ENCODE measurements around the gene FAM171A1. TPM values are rescaled to one million over a fixed set of nuclear protein-coding genes. Genes with fewer than 3 reads are reported as not detected.

The FAM171A1 gene
- total RNA-seq, 2 experiments from 2014 or later: 4.2 to 5.1 TPM

DNA sequence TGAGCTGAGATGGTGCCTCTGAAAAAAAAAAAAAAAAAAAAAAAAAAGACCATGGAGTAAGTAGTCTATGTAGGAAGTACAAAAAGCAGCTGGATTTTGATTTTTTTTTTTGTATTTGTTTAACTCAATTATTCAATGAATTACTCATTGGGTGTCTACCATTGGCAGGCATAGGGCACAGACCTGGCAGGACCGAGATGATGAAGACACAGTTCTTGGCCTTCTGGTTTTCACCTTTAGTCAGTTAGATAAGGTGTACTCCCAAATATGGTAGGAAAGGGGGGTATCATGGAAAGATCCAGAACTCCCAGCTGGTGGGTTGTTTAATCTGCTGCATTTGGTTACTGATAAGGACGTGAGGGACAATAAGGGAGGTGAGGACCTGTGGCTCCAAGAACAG lies 105.5 kb downstream of the FAM171A1 start:
- H3K27ac Mint-ChIP-seq: no peak overlapping the region
- H3K27me3 Mint-ChIP-seq: no peaks in the 10 kb centered on the region
- ChIA-PET POLR2A (no interaction called here), CTCF (interaction anchor here (1.5 kb wide), 1 partner anchor 42 kb away, joined by 3 read pairs; no protein-coding TSS in a partner anchor)
- TF ChIP-seq, protein P1, sequence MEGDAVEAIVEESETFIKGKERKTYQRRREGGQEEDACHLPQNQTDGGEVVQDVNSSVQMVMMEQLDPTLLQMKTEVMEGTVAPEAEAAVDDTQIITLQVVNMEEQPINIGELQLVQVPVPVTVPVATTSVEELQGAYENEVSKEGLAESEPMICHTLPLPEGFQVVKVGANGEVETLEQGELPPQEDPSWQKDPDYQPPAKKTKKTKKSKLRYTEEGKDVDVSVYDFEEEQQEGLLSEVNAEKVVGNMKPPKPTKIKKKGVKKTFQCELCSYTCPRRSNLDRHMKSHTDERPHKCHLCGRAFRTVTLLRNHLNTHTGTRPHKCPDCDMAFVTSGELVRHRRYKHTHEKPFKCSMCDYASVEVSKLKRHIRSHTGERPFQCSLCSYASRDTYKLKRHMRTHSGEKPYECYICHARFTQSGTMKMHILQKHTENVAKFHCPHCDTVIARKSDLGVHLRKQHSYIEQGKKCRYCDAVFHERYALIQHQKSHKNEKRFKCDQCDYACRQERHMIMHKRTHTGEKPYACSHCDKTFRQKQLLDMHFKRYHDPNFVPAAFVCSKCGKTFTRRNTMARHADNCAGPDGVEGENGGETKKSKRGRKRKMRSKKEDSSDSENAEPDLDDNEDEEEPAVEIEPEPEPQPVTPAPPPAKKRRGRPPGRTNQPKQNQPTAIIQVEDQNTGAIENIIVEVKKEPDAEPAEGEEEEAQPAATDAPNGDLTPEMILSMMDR (IDR thresholded peaks at IDR 0.05): no peak
- ATAC-seq: no peak
- intact Hi-C loops (cut with micrococcal nuclease): no loop called here
- no peak overlapping the region for H3K4me3 Mint-ChIP-seq
- H3K36me3 Mint-ChIP-seq (ENCODE audit: low read depth): peaks cover 2% of the 10 kb centered on the region
- H3K9me3 Mint-ChIP-seq: no peaks in the 10 kb centered on the region
- no peak for DNase-seq
- H3K4me1 Mint-ChIP-seq (ENCODE audit: low read depth): no peaks in the 10 kb centered on the region

DNA sequence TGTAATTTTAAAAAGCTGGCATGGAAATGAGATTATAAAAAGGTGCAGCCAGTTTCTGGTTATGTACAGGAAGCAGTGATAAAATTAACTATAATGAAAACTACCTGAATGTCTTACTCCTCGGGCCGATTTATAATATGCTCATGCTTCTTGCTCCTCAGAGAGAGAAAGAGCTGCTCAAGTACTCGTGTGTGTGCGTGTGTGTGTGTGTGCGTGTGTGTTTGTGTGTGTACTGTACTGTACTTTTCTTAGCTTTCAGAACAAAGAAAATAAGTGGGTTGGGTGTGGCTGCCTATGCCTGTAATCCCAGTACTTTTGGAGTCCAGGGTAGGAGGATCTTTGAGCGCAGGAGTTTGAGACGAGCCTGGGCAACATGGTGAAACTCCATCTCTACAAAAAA lies 106.0 kb downstream of the FAM171A1 start:
- DNase-seq (no peak), ATAC-seq (no peak)
- POLR2A ChIA-PET: no interaction called here
- Mint-ChIP-seq H3K4me1 (ENCODE audit: low read depth) (no peaks in the 10 kb centered on the region), H3K9me3 (no peaks in the 10 kb centered on the region), H3K36me3 (ENCODE audit: low read depth) (peaks cover 2% of the 10 kb centered on the region), H3K27me3 (no peaks in the 10 kb centered on the region), H3K27ac (no peak overlapping the region), H3K4me3 (no peak overlapping the region)
- TF ChIP-seq, protein P1 (IDR thresholded peaks at IDR 0.05): no peak
- CTCF ChIA-PET: interaction anchor here (1.5 kb wide), 1 partner anchor 43 kb away, joined by 3 read pairs; no protein-coding TSS in a partner anchor
- intact Hi-C loops (cut with micrococcal nuclease): no loop called here

DNA sequence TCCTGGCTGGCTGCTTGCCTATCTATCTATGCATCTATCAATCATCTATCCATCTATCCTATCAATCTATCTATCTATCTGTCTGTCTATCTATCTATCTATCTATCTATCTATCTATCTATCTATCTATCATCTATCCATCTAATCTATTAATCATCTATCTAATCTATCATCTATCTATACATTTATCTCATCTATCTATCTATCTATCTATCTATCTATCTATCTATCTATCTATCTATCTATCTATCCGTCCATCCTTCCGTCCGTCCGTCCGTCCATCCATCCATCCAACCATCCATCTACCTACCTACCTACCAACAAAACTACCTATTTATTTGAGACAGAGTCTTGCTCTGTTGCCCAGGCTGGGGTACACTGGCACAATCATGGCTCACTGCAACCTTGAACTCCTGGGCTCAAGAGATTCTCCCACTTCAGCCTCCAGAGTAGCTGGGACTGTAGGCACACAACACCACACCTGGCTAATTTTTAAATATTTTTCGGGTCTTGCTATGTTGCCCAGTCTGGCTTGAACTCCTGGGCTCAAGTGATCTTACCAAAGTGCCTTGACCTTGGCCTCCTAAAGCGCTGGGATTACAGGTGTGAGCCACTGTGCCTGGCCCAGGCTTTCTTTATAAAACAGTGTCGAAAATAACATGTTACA lies 107.3 kb downstream of the FAM171A1 start:
- ATAC-seq (no peak), DNase-seq (no peak)
- Mint-ChIP-seq H3K27me3 (no peaks in the 10 kb centered on the region), H3K4me3 (no peak overlapping the region), H3K27ac (no peak overlapping the region), H3K36me3 (ENCODE audit: low read depth) (peaks cover 2% of the 10 kb centered on the region), H3K9me3 (no peaks in the 10 kb centered on the region), H3K4me1 (ENCODE audit: low read depth) (no peaks in the 10 kb centered on the region)
- ChIA-PET POLR2A (no interaction called here), CTCF (no interaction called here)
- intact Hi-C loops (cut with micrococcal nuclease): no loop called here
- TF ChIP-seq, protein P1 (IDR thresholded peaks at IDR 0.05): no peak

DNA sequence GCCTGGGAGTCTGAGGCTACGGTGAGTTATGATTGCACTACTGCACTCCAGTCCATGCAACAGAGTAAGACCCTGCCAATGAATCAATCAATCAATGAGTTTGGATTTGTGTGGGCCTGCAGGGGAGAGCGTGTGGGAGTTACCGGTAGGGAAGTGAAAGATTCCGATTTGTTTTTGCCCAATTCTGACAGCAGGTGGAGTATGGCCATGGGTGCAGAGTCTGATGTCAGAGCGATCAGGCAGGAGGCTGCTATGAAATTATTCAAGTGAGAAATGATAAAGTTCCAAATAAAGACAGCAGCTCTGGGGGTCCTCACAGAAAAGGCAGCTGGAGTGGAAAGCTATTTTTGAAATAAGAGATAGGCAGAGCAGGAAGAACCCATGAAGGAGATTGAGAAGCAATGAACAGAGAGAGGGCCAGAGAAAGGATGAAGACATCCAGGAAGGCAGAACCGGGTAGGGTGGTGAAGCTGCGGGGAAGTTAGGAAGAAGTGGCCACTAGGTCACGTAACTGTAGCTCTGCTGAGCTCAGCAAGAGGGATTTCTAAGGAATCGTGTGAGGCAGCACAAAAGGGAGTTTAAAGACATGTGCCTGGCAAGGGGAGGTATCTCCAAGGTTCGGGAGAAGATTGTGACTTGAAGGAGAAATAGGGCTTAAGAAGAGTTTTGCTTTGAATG lies 108.9 kb downstream of the FAM171A1 start:
- Mint-ChIP-seq H3K36me3 (ENCODE audit: low read depth) (no peaks in the 10 kb centered on the region), H3K4me3 (no peak overlapping the region), H3K9me3 (no peaks in the 10 kb centered on the region), H3K27me3 (no peaks in the 10 kb centered on the region), H3K27ac (no peak overlapping the region), H3K4me1 (ENCODE audit: low read depth) (no peaks in the 10 kb centered on the region)
- ATAC-seq: no peak
- DNase-seq: no peak
- ChIA-PET CTCF (interaction anchor here (0.9 to 1.1 kb wide), 2 partner anchors 24 to 63 kb away, joined by 3 read pairs; no protein-coding TSS in a partner anchor), POLR2A (no interaction called here)
- intact Hi-C loops (cut with micrococcal nuclease): no loop called here
- TF ChIP-seq, protein P1 (IDR thresholded peaks at IDR 0.05): no peak

DNA sequence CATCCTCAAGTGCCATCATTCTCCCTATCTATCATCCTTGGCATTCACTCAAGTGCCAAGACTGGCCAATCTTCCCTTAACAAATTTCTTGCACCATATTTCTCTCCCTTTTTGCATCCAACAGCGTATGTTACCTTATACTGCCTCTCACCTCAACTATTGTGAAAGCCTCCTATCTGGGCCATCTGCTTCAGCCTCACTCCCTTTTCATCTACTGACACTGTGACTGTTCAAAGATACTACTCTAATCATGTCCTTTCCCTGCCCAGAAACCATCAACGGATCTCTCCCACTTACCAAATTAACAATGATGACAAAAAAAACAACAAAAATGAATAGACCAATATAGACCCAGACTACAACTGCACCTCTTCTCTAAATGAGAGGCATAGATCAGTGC lies 112.0 kb downstream of the FAM171A1 start:
- ChIA-PET POLR2A (no interaction called here), CTCF (no interaction called here)
- DNase-seq (no peak), ATAC-seq (no peak)
- intact Hi-C loops (cut with micrococcal nuclease): no loop called here
- no peaks in the 10 kb centered on the region for H3K9me3 Mint-ChIP-seq
- H3K4me3 Mint-ChIP-seq: no peak overlapping the region
- H3K27ac Mint-ChIP-seq: no peak overlapping the region
- TF ChIP-seq, protein P1 (IDR thresholded peaks at IDR 0.05): no peak
- peaks cover 10% of the 10 kb centered on the region for H3K4me1 Mint-ChIP-seq (ENCODE audit: low read depth)
- no peaks in the 10 kb centered on the region for H3K27me3 Mint-ChIP-seq
- no peaks in the 10 kb centered on the region for H3K36me3 Mint-ChIP-seq (ENCODE audit: low read depth)

Data from activated CD8-positive, alpha-beta T cell treated with anti-CD3 and anti-CD28 coated beads for 36 hours (primary cell).